Colonic mucosa (tissue), 4 donors: ENCODE data around the gene GNA14. TPM values are rescaled to one million over a fixed set of nuclear protein-coding genes. Genes with fewer than 3 reads are reported as not detected.

ENCODE experiments used
- DNase-seq: peaks from one replicate; pipeline ENCODE4 v3.0.0-alpha.2; 2020
- H3K27ac ChIP-seq: fragments of 200-600 bp; one replicate; pipeline ENCODE4 v1.8.0; 2021
- H3K27me3 ChIP-seq: fragments of 200-600 bp; one replicate; pipeline ENCODE4 v1.8.0; 2021
- H3K36me3 ChIP-seq: fragments of 200-600 bp; one replicate; pipeline ENCODE4 v1.8.0; 2021
- H3K4me1 ChIP-seq: fragments of 200-600 bp; one replicate; pipeline ENCODE4 v1.8.0; 2021; ENCODE audit warnings: mild to moderate bottlenecking
- H3K4me3 ChIP-seq: fragments of 200-600 bp; one replicate; pipeline ENCODE4 v1.8.0; 2021
- H3K9ac ChIP-seq, 2 donors: one replicate each; pipeline ENCODE4 v1.7.0; 2013; ENCODE audit warnings: control low read depth in 2 of 2, low read depth in 2 of 2, low read length in 2 of 2
- H3K9me3 ChIP-seq: fragments of 200-600 bp; one replicate; pipeline ENCODE4 v1.8.0; 2021
- intact Hi-C: fragments of 100-400 bp; cut with DNase I; formaldehyde crosslinking; loops from one replicate; pipeline ENCODE4 v1.14.1; 2022
- total RNA-seq, 2 donors: library from RNA; stranded (reverse); fragmentation: NEBNext Ultra II Directional in 1 of 2; extraction: Animal tissue kit (Norgen Biotek cat#: 25700) in 1 of 2; gene quantifications; one replicate each; pipeline ENCODE4 v1.2.1, GENCODE V29; 2021
- TF ChIP-seq, protein P1 (sequence below): fragments of 200-600 bp; IDR thresholded peaks from one replicate; pipeline ENCODE4 v1.8.0; 2022; ENCODE audit warnings: antibody characterized with exemption, mild to moderate bottlenecking
- donor health status: healthy.
- donor health status: DM: no; HTN: no; CAD: no.
- donor health status: DM: no; HTN: no; CAD: no.

Gene GNA14
- total RNA-seq, 2 donors from 2014 or later = 7.9 to 11.7 TPM

DNA sequence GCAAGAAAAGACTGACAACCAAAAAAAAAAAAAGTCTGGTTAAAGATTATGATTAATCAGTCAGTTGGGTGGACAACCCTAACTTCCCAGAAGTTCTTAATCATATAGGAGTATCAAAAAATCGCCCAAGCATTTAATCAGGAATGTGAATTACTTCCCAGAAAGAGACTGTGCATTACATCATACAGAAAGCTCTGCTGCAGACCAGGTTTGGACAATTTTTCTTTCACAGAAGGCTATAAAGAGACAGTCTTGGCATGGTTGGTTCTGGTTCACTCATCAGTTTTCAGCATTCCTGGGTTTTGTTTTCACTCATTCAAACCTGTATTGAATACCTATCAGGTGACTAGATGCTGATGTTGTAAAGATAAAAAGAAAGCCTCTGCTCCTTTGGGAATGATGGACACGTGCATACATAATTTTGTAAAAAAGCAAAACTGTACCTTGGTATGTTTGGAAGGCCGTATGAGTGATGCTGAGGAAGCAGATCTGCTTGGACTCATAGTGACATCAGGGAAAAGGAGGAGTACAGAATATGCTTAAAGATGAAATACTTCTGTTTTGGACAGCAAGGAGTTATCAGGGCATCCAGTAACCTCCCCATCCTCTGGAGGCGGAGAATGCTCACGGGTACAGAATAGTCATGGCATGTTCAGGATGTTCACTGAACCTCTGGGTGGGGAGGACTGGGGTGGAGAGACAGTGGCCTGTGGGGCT lies 178.4 kb downstream of the GNA14 start:
- H3K4me3 ChIP-seq = no peak overlapping the region
- no peak for DNase-seq
- no peaks in the 10 kb centered on the region for H3K4me1 ChIP-seq
- H3K9ac ChIP-seq = no peak overlapping the region
- intact Hi-C loops = loop anchor here (5.0 kb wide), 1 partner anchor 53 kb away; no protein-coding TSS in a partner anchor
- H3K36me3 ChIP-seq = no peaks in the 10 kb centered on the region
- H3K9me3 ChIP-seq = no peaks in the 10 kb centered on the region
- no peaks in the 10 kb centered on the region for H3K27me3 ChIP-seq
- TF ChIP-seq, protein P1, sequence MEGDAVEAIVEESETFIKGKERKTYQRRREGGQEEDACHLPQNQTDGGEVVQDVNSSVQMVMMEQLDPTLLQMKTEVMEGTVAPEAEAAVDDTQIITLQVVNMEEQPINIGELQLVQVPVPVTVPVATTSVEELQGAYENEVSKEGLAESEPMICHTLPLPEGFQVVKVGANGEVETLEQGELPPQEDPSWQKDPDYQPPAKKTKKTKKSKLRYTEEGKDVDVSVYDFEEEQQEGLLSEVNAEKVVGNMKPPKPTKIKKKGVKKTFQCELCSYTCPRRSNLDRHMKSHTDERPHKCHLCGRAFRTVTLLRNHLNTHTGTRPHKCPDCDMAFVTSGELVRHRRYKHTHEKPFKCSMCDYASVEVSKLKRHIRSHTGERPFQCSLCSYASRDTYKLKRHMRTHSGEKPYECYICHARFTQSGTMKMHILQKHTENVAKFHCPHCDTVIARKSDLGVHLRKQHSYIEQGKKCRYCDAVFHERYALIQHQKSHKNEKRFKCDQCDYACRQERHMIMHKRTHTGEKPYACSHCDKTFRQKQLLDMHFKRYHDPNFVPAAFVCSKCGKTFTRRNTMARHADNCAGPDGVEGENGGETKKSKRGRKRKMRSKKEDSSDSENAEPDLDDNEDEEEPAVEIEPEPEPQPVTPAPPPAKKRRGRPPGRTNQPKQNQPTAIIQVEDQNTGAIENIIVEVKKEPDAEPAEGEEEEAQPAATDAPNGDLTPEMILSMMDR = no peak
- no peak overlapping the region for H3K27ac ChIP-seq

DNA sequence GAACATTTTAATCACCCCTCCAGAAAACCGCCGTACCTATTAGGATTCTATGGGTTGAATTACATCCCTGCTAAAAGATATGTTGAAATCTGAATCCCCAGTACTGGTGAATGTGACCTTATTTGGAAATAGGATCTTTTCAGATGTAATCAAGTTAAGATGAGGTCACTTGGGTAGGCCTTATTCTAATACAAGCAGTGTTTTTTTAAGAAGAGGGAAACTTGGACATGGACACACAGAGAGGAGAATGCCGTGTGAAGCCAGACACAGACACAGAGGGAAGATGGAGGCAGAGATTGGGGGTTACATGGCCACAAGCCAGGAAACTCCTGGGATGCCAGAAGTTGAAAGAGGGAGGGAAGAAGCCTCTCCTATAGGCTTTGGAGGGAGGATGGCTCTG lies 183.5 kb downstream of the GNA14 start:
- Histone ChIP-seq H3K4me3 (no peak overlapping the region), H3K4me1 (no peaks in the 10 kb centered on the region), H3K27ac (no peak overlapping the region), H3K9me3 (no peaks in the 10 kb centered on the region), H3K9ac (no peak overlapping the region), H3K36me3 (no peaks in the 10 kb centered on the region), H3K27me3 (no peaks in the 10 kb centered on the region)
- TF ChIP-seq, protein P1 = no peak
- no peak for DNase-seq
- intact Hi-C loops = no loop called here

DNA sequence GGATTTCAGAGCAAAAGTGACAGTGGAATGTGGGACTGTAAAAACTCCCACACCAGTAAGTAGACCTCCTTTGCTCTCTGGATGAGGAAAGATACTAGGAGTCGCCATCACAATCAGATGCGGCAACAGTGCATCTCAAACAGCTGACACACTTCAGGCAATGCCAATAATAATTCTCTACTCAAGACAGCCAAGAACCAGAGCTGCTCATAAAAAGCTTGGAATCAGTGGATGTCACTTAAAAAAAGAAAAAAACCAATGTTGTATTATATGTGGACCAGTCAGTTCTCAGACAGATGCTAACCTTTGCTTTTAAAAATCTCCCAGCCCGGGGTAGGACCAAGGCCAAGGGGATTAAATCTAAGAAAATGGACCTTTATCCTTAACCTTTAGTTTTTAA lies 185.0 kb downstream of the GNA14 start:
- Histone ChIP-seq H3K27me3 (no peaks in the 10 kb centered on the region), H3K36me3 (no peaks in the 10 kb centered on the region), H3K9ac (no peak overlapping the region), H3K27ac (no peak overlapping the region), H3K9me3 (no peaks in the 10 kb centered on the region), H3K4me1 (no peaks in the 10 kb centered on the region), H3K4me3 (no peak overlapping the region)
- TF ChIP-seq, protein P1 = no peak
- DNase-seq = no peak
- intact Hi-C loops = no loop called here

DNA sequence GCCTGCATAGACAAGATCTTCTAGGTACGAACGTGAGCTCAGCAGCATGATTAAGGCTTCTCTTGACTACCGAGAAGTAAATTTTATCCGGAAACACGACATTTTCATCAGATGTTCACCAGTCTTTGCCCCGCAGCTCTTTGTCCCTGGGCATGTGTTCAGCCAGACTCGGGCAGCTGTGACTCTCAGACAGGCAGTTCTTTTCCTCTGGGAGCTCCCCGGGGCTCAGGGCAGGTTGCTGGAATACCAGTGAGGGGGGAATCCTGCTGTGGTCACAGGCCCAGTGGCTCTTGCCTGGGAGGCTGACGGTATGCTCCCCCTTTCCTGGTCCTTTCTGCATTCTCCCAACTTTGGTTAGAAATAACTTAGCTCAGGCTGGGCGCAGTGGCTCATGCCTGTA lies 186.1 kb downstream of the GNA14 start:
- Histone ChIP-seq H3K9ac (no peak overlapping the region), H3K27ac (no peak overlapping the region), H3K27me3 (no peaks in the 10 kb centered on the region), H3K9me3 (no peaks in the 10 kb centered on the region), H3K4me3 (no peak overlapping the region), H3K36me3 (no peaks in the 10 kb centered on the region), H3K4me1 (no peaks in the 10 kb centered on the region)
- TF ChIP-seq, protein P1 = no peak
- no peak for DNase-seq
- intact Hi-C loops = no loop called here

DNA sequence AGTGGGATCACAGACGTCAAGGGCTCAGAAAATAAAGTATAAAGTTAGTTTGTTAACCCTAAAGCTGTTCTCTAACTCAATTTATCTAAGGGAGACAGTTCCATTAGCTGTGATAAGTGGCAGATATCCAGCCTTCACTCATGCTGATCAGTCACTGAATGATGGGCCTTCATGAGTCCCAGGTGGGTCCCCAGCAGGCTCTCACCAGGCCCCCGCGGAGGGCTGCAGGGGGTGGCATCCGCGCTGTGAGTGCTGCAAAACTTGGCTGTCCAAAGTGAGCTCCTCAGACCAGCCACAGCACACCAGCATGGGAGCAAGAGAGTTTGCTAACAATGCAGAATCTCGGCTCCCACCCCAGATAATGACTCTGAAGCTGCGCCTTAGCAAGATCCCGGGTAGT lies 187.2 kb downstream of the GNA14 start:
- intact Hi-C loops = no loop called here
- no peak for DNase-seq
- Histone ChIP-seq H3K27ac (no peak overlapping the region), H3K27me3 (no peaks in the 10 kb centered on the region), H3K9ac (no peak overlapping the region), H3K36me3 (no peaks in the 10 kb centered on the region), H3K4me3 (no peak overlapping the region), H3K4me1 (no peaks in the 10 kb centered on the region), H3K9me3 (no peaks in the 10 kb centered on the region)
- TF ChIP-seq, protein P1 = no peak
